ENCODE results near the gene KDM2B. TPM values are rescaled to one million over a fixed set of nuclear protein-coding genes. Genes with fewer than 3 reads are reported as not detected.

KDM2B gene
- total and polyA plus RNA-seq, 2 donors from 2014 or later: 6.2 to 19.7 TPM

GRCh38 chr12:121448771-121449315 lies 132.0 kb downstream of the KDM2B start:
- FAIRE-seq: no peak
- Histone ChIP-seq H3K4me1 (ENCODE audit: control insufficient read depth in 2 of 3, insufficient read depth in 2 of 3, low read depth in 1 of 3, low read length in 3 of 3) (peaks cover 0 to 9% (median 4%) of the 10 kb centered on the region in 3 donors), H3K9ac (ENCODE audit: low read length in 3 of 3) (no peak overlapping the region), H3K27me3 (ENCODE audit: control insufficient read depth, insufficient read depth, low read length) (no peaks in the 10 kb centered on the region), H3K4me3 (ENCODE audit: low read length in 3 of 3) (no peak overlapping the region), H3K27ac (ENCODE audit: low read depth in 2 of 2, low read length in 2 of 2) (no peak overlapping the region), H3K36me3 (ENCODE audit: control insufficient read depth in 2 of 3, insufficient read depth in 3 of 3, low read length in 3 of 3) (no peaks in the 10 kb centered on the region), H3K9me3 (ENCODE audit: control insufficient read depth in 2 of 3, insufficient read depth in 1 of 3, low read length in 3 of 3) (no peaks in the 10 kb centered on the region)
- intact Hi-C loops (cut with DNase I): loop anchor here (10.0 kb wide), 1 partner anchor 114 kb away; no protein-coding TSS in a partner anchor
- TF ChIP-seq CTCF (IDR thresholded peaks at IDR 0.05; ENCODE audit: borderline replicate concordance, extremely low read depth, insufficient read depth): no peak
- peak in 1 of 5 donors; percentile 60 for DNase-seq

GRCh38 chr12:121446750-121447149 lies 134.1 kb downstream of the KDM2B start:
- FAIRE-seq: no peak
- no peaks in the 10 kb centered on the region for H3K4me1 ChIP-seq (ENCODE audit: control insufficient read depth in 2 of 3, insufficient read depth in 2 of 3, low read depth in 1 of 3, low read length in 3 of 3)
- peaks cover 0 to 2% (median 1%) of the 10 kb centered on the region in 3 donors for H3K36me3 ChIP-seq (ENCODE audit: control insufficient read depth in 2 of 3, insufficient read depth in 3 of 3, low read length in 3 of 3)

DNA sequence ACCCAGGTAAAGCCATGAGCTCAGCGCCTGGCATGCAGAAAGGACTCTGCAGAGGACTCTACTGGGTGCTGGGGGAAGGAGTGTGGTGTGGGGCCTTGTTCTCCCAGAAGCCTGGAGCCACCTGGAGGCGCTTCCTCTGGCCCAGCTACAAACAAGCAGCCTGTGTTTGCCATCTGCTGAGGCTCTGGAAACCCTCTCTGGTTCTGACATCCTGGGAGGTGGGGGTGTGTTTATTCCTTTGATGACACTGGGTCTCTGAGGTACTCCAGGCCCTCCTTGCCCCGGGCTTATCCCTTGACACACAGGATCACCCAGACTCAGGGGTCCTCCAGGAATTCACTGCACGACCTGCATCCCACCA lies 136.0 kb downstream of the KDM2B start:
- no peak for TF ChIP-seq CTCF (IDR thresholded peaks at IDR 0.05; ENCODE audit: borderline replicate concordance, extremely low read depth, insufficient read depth)
- Histone ChIP-seq H3K9ac (ENCODE audit: low read length in 3 of 3) (no peak overlapping the region), H3K27me3 (ENCODE audit: control insufficient read depth, insufficient read depth, low read length) (no peaks in the 10 kb centered on the region), H3K4me3 (ENCODE audit: low read length in 3 of 3) (no peak overlapping the region), H3K36me3 (ENCODE audit: control insufficient read depth in 2 of 3, insufficient read depth in 3 of 3, low read length in 3 of 3) (peaks cover 2 to 10% (median 3%) of the 10 kb centered on the region in 3 donors), H3K27ac (ENCODE audit: low read depth in 2 of 2, low read length in 2 of 2) (no peak overlapping the region), H3K4me1 (ENCODE audit: control insufficient read depth in 2 of 3, insufficient read depth in 2 of 3, low read depth in 1 of 3, low read length in 3 of 3) (no peaks in the 10 kb centered on the region), H3K9me3 (ENCODE audit: control insufficient read depth in 2 of 3, insufficient read depth in 1 of 3, low read length in 3 of 3) (no peaks in the 10 kb centered on the region)
- intact Hi-C loops (cut with DNase I): loop anchor here (10.0 kb wide), 1 partner anchor 110 kb away; no protein-coding TSS in a partner anchor
- no peak for FAIRE-seq
- DNase-seq: no peak

More at GRCh38 chr12:121446750-121447149, 134.1 kb downstream of the KDM2B start:
- no peak for TF ChIP-seq CTCF (IDR thresholded peaks at IDR 0.05; ENCODE audit: borderline replicate concordance, extremely low read depth, insufficient read depth)
- Histone ChIP-seq H3K9ac (ENCODE audit: low read length in 3 of 3) (no peak overlapping the region), H3K27ac (ENCODE audit: low read depth in 2 of 2, low read length in 2 of 2) (no peak overlapping the region), H3K9me3 (ENCODE audit: control insufficient read depth in 2 of 3, insufficient read depth in 1 of 3, low read length in 3 of 3) (no peaks in the 10 kb centered on the region), H3K27me3 (ENCODE audit: control insufficient read depth, insufficient read depth, low read length) (no peaks in the 10 kb centered on the region), H3K4me3 (ENCODE audit: low read length in 3 of 3) (no peak overlapping the region)
- DNase-seq: no peak
- intact Hi-C loops (cut with DNase I): loop anchor here (10.0 kb wide), 1 partner anchor 112 kb away; no protein-coding TSS in a partner anchor

Measured in kidney (tissue), 14 donors.